NAMALWA (cell line): Measurements from ENCODE around the gene CALY.
"Not testable (repeated sequence)": the region's sequence is repeated elsewhere in the genome, so short reads cannot be mapped to it uniquely, and the experiment has no call there.

Experiments
- DNase-seq: peaks from one replicate; pipeline ENCODE4 v3.0.0-alpha.2; 2015; ENCODE audit warnings: low spot score

The CALY gene, protein sequence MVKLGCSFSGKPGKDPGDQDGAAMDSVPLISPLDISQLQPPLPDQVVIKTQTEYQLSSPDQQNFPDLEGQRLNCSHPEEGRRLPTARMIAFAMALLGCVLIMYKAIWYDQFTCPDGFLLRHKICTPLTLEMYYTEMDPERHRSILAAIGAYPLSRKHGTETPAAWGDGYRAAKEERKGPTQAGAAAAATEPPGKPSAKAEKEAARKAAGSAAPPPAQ

DNA sequence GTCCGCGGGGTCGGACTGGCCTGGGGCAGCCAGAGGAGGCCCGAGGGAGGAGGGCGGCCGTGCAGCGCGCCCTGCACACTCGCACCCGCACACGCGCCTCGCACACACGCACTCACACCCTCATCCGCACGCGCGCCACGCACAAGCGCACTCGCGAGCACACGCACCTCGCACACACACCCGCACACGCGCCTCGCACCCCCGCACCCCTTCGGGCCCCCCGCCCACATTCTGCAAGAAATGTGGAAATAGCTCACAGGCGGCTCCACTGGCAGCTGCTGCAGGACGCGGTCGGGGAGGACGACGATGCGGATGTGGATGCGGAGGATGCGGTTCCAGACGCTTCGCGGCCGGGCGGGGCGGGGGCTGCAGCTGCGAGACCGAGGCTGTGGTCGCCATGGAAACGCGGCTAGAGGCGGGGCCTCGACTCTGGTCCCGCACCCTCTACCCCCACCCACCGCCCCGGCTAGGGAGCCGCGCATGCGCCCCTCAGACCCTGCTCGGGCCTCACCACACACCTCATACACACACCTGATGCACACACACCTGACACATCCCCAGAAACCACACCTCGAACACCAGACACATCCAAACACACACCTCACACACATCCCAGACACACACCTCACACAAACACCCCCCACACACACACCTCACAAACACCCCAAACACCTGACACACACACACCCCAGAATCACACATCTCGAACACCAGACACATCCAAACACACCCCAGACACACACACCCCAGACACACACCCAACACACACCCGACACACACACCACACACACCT, at the start of gene CALY:
CALY (minus strand) TSS at position 320 of the 793 bp plus-strand sequence. CDS start 7,907 bp downstream, outside the sequence.
- peak; percentile 40 for DNase-seq

- DNase-seq, result no peak
Measured at GRCh38 chr10:133385214-133385613, 48.5 kb upstream of the CALY start.

GRCh38 chr10:133384071-133384470, 47.4 kb upstream of the CALY start:
- DNase-seq, result no peak

DNA sequence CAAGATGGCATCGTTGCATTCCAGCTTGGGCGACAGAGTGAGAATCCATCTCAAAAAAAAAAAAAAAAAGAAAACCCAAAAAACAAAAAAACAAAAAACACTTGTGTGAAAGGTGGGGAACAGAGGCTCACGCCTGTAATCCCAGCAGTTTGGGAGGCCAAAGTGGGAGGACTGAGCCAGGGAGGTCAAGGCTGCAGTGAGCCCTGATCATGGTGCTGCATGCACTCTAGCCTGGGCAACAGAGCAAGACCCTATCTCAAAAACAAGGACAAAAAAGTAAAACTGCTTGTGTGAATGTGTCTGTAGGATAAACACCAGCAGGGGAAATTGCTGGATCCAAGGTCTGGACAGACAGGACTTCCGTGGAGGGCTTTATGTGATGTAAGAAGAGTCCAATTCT, 46.9 kb upstream of the CALY start:
- no peak for DNase-seq

DNA sequence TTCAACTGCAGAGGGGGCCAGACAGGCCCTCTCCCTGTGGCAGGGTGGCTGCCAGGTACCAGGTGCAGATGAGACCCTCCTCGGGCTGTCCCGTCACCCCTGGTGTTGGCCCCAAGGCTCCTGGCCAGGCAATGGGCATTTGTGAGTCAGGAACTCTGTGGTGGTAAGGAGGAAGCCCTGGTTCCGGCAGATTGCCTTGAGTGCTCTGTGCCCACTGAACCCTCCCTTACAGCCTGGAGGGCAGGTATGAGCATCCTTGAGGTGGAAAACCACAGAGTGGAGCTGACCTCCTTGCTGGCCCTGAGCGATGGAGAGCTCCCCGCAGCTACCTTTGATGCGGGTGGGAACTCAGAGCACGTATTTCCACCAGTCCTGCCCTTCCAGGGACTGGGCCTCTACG, 44.3 kb upstream of the CALY start:
- DNase-seq, result no peak

DNA sequence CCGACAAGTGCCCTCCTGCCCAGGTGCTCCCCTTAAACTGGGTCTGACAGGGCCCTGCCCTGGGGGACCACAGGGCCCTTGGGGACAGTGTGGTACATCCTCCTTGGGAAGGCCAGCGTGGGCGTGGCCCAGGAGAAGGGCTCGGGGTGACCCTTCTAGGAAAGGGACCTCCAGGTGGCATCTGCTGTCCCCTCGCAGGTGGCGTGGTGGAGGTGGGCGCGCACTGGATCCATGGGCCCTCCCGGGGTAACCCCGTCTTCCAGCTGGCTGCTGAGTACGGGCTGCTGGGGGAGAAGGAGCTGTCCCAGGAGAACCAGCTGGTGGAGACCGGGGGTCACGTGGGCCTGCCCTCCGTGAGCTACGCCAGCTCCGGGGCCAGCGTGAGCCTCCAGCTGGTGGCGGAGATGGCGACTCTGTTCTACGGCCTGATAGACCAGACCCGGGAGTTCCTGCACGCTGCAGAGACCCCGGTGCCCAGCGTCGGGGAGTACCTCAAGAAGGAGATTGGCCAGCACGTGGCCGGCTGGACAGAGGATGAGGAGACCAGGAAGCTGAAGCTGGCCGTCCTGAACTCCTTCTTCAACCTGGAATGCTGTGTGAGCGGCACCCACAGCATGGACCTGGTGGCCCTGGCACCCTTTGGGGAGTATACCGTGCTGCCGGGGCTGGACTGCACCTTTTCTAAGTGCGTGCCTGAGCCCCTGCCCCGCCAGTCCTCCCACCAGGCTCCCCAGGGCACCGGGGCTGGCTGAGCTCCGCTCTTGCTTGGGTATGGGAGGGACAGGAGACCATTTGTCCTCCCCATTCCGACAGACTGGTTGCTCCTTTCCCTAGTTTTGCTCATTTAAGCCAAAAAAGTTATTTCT, 43.3 kb upstream of the CALY start:
- no peak for DNase-seq

DNA sequence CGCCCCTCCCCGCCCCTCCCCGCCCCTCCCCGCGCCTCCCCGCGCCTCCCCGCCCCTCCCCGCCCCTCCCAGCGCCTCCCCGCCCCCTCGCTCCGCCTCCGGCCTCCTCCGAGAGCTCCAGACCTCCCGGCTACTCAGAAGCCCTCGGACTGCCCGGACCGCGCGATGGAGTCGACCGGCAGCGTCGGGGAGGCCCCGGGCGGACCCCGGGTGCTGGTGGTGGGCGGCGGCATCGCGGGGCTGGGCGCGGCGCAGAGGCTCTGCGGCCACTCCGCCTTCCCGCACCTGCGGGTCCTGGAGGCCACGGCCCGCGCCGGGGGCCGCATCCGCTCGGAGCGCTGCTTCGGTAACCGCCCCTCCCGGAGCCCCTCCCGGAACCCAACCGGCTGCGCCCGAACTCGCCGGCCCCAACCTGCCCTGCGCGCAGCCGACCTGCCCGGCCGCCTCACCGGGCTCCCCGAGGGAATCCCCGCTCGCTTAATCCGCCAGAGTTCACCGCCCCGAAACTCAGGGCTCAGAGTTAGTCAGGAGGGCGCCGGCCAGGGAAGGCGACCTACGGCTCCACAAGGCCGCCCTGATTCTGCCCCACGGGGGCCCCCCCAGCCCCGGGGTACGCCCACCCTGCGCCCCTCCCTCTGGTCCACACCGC, 42.6 kb upstream of the CALY start, which contains the start of gene PAOX:
PAOX (plus strand) TSS at position 111 of the 649 bp plus-strand sequence; CDS start at position 166, 55 bp downstream.
- no peak for DNase-seq

GRCh38 chr10:133378251-133379096, 41.8 kb upstream of the CALY start:
- DNase-seq, result no peak

- DNase-seq, result no peak
Measured at GRCh38 chr10:133377818-133378250, 41.1 kb upstream of the CALY start.

DNA sequence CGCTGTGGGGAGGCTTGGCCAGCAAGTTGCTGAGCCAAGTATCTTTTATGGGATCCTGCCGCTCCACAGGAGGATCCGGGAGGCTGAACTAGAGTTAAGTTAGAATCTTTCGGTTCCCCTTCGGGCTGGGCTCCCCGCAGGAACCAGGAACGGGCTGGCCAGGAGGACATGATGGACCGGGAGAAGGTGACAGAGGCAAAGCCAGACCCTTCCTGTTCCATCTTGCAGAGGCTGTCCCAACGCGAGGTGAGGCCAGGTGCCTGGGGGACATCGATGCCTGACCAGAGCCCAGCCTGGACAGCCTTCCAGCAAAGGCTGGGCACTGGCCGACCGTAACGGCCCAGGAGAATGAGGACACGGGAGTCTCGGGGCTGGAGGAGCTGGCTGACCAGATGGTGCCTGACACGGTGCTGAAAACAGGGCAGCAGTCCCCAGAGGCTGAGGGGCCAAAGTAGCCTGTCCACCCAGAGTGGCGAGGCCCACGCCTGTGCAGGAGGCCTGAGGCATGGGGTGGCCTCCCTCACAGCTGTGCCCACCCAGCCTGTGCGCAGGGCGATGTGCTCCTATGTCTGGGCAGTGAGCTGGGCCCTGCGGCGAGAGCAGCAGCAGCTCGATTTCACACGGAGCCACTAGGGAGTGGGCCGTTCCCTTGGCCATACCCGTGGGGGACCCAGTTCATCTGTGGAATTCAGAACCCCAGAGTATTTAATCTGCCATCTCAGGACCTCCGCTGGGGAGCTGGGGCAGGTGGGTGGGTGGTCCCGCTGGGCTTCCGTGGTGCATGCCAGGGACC, 40.5 kb upstream of the CALY start:
- DNase-seq, result no peak

DNA sequence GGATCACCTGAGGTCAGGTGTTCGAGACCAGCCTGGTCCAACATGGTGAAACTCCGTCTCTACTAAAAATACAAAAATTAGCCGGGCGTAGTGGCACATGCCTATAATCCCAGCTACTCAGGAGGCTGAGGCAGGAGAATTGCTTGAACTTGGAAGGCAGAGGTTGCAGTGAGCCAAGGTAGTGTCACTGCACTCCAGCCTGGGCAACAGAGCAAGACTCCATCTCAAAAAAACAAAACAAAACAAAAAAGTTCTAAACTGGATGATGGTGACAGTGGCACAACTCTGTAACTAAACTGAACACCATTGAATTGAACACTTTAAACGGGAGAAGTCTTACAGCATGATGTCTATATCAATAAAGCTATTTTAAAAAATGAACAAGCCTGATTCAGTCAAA, 39.5 kb upstream of the CALY start:
- not testable (repeated sequence) for DNase-seq

DNA sequence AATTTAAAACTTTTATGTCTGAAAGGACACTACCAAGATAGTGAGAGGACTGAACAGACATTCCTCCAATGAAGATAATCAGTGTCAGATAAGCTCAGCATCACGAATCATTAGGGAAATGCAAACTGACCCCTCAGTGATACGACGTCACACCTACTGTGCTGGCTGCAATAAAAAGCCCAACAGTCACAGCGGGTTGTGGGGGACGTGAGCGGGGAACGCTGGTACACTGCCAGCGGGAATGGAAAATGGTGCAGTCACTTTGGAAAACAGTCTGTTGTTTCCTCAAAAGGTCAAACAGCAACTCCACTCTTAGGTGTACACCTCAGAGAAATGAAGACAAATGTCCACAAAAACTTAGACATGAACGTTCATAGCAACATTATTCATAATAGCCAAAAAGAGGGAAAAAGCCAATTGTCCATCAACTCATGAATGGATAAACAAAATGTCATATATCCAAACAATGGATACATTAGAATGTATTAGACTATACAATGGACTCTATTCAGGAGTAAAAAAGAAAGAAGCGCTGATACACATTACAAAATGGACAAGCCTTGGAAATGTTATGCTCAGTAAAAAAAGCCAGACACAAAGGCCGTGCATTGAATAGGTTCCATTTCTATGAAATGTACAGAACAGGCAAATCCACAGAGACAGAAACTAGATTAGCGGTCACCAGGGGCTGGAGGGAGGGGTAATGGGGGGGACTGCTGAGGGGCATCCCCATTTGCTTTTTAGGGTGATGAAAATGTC, 38.8 kb upstream of the CALY start:
- DNase-seq, result no peak

DNA sequence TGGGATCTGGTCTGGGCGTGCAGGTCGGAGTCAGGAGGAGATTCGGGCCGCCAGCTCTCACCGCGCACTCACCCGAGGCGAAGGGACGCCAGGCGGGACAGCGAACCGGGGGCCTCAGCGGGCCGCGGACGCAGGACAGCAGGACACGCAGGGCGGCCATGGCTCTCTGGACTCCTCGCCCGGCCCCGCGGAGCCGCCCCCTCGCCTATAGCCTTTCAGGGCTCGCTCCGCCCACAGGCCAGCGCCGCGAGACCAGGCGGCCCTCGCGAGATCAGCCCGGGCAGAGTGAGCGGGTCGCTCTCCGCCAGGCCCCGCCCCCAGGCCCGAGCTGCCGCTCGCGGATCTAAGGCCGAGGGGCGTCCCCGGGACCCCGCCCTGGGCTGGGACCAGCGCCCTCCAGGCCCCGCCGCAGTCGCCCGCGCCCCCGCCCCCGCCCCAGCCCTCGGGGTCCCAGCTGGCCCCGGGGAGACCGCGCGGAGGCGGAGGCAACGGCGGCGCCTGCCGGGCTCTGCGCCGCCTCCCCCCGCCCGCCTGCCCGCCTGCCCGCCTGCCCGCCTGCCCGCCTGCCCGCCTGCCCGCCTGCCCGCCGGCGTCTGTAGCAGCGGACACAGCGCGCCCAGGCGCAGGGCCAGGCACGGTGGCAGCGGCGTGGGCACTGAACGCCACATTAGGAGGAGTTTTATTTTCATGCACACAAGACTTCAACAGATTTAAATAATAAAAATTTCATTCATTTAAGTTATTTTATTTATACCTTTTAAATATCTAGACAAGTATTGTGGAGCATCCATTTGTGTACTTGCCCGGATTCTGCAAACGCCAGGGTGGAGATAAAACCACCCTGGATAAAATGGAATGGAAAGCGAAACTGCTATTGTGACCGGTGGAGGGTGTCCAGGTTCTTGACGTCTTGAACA, 36.7 kb upstream of the CALY start, which contains the start of gene ECHS1:
ECHS1 (minus strand) TSS at position 181 of the 917 bp plus-strand sequence; CDS start at position 160, 21 bp downstream.
- peak; percentile 94 for DNase-seq

DNA sequence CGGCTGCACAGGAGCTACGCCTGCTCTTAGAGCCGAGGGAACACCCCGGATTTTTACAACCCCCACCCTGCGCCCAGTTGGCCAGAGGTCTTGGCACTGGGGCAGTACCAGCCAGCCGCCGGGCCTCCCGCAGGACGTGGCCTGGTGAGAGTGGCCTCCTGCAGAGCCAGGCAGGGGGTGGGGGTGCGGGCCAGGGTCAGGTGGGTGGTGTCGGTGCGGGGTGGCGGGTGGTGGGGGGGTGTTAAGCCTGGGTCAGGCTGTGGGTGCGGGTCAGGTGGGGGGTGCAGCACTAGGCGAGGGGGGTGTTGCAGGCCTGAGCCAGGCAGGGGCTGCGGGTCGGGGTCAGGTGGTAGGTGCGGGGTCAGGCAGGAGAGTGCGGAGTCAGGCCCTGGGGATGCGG, 35.8 kb upstream of the CALY start:
- no peak for DNase-seq

DNA sequence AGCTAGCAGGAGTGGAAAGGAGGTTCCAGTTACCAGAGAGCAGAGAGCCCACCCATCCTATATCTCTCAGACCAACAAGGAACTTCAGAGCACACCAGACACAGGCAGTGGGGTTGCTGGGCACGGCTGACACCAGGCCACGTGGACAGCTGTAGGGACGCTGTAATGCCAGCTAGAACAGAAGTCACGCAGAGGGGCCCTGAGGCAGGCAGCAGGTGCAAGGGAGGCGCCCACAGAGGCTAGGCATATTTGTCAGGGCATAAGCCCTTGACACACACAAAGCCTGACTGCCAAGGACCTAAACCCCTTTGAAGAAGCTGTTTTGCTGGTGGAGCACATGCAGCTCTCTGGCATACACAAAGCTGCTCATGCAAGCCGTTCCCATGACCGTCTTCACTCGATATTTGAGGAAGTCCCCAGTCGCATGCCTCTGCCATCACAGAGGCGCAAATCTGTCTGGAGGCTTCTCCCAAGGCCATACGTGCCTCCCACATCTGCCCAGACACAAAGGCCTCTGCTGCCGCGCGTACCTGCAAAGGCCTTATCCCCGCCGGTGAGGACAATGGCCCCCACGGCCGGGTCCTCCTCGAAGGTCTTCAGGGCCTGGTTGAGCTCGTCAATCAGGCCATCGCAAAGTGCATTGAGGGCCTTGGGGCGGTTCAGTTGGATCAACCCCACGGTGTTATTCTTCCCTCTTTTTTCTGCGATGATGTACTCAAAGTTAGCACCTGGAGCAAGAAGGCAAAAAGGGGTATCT, 33.5 kb upstream of the CALY start:
- no peak for DNase-seq

GRCh38 chr10:133368153-133368552, 31.5 kb upstream of the CALY start:
- no peak for DNase-seq

DNA sequence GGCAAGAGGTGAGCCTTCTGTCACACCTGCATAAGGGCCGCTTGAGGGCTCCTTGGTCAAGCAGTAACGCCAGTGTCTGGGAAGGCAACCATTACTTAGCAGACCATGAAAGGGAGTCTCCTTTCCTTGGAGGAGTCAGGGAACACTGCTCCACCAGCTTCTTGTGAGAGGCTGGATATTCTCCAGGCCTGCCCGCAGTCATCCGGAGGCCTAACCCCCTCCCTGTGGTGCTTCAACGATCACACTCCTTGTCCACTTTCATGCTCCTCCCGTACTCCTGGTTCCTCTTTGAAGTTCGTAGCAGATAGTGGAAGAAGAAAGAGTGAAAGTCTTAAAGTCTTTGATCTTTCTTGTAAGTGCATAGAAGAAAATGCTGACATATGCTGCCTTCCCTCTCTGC, 30.8 kb upstream of the CALY start:
- DNase-seq, result not testable (repeated sequence)
